HepG2 (cell line): Measurements from ENCODE around the gene FBXO2. TPM values are rescaled to one million over a fixed set of nuclear protein-coding genes. Genes with fewer than 3 reads are reported as not detected.

ENCODE experiments used
- ADNP ChIP-seq: sonication (generic); formaldehyde crosslinking; IDR thresholded peaks from 2 replicates; pipeline ENCODE4 v1.4.0; 2020; ENCODE audit warnings: missing genetic modification reagents
- CREB1 ChIP-seq, 2 experiments: fragments of 450-650 bp in 1 of 2; IDR thresholded peaks; 2 replicates each; pipeline ENCODE4 v1.6.1; 2016 to 2017; ENCODE audit warnings: control low read depth in 1 of 2, mild to moderate bottlenecking in 1 of 2, missing compliant biosample characterization in 1 of 2, missing genetic modification characterization in 1 of 2
- MBNL3 ChIP-seq: fragments of 250-450 bp; sonication (Bioruptor Pico); conservative IDR thresholded peaks from 2 replicates; pipeline ENCODE4 v1.8.0; 2022; ENCODE audit warnings: mild to moderate bottlenecking, inconsistent platforms
- MEIS1 ChIP-seq: sonication (generic); formaldehyde crosslinking; IDR thresholded peaks from 2 replicates; pipeline ENCODE4 v1.9.0; 2021; ENCODE audit warnings: mild to moderate bottlenecking, missing genetic modification reagents, moderate library complexity, borderline replicate concordance
- MLX ChIP-seq: IDR thresholded peaks from 2 replicates; pipeline ENCODE4 v1.6.1; 2016
- RXRB ChIP-seq: IDR thresholded peaks from 2 replicates; pipeline ENCODE4 v1.6.1; 2016; ENCODE audit warnings: borderline replicate concordance, missing genetic modification reagents, missing compliant biosample characterization
- SYNCRIP ChIP-seq: fragments of 200-400 bp; formaldehyde crosslinking; IDR thresholded peaks from 2 replicates; pipeline ENCODE4 v1.6.1; 2018; ENCODE audit warnings: mild to moderate bottlenecking, low read depth, low read length; ENCODE audit not compliant: insufficient read depth
- ZNF280B ChIP-seq: sonication (generic); formaldehyde crosslinking; IDR thresholded peaks from 2 replicates; pipeline ENCODE4 v1.5.0; 2020; ENCODE audit warnings: missing genetic modification reagents, mild to moderate bottlenecking, borderline replicate concordance
- ZNF574 ChIP-seq: sonication (generic); formaldehyde crosslinking; IDR thresholded peaks from 2 replicates; pipeline ENCODE4 v1.4.0; 2020; ENCODE audit warnings: missing genetic modification reagents
- ZNF691 ChIP-seq: sonication (generic); formaldehyde crosslinking; IDR thresholded peaks from 2 replicates; pipeline ENCODE4 v1.4.0; 2020; ENCODE audit warnings: missing genetic modification reagents, low read depth, mild to moderate bottlenecking, borderline replicate concordance
- ZNF749 ChIP-seq: sonication (generic); formaldehyde crosslinking; IDR thresholded peaks from 2 replicates; pipeline ENCODE4 v1.8.0; 2022; ENCODE audit warnings: mild to moderate bottlenecking, missing genetic modification reagents, moderate library complexity, borderline replicate concordance
- polyA plus RNA-seq, 8 experiments: library from polyadenylated mRNA; depleted of rRNA in 3 of 8; stranded (reverse) in 7 of 8; unstranded in 1 of 8; fragments of >200 nt; fragmentation: Illumina TruSeq in 4 of 8; extraction: Trizol in 4 of 8; gene quantifications; 2 replicates each; pipeline versions ENCODE4 v1.2.1 to v1.2.3, GENCODE V29; 2011 to 2016; ENCODE audit warnings: low read depth in 4 of 8, missing spikeins in 1 of 8, mixed read lengths in 1 of 8; ENCODE audit not compliant: insufficient read depth in 1 of 8
- total RNA-seq, 5 experiments: library from RNA; depleted of rRNA; stranded (reverse); fragments of >200 nt; fragmentation: Illumina TruSeq; extraction: Trizol; gene quantifications; 2 replicates each; pipeline ENCODE4 v1.2.3, GENCODE V29; 2016; ENCODE audit warnings: low read depth in 1 of 5
- TF ChIP-seq, protein P1 (sequence below): sonication (generic); formaldehyde crosslinking; IDR thresholded peaks from 2 replicates; pipeline ENCODE4 v1.4.0; 2020; ENCODE audit warnings: missing genetic modification reagents
- TF ChIP-seq, protein P2 (sequence below): sonication (generic); formaldehyde crosslinking; IDR thresholded peaks from 2 replicates; pipeline ENCODE4 v1.4.0; 2020; ENCODE audit warnings: missing genetic modification reagents
- TF ChIP-seq, protein P3 (sequence below): sonication (generic); formaldehyde crosslinking; IDR thresholded peaks from 2 replicates; pipeline ENCODE4 v1.8.1; 2023; ENCODE audit warnings: missing genetic modification reagents, inconsistent platforms, borderline replicate concordance

Gene FBXO2
- total and polyA plus RNA-seq, 2 of the 13 experiments (the other 11 are each of a cell fraction or from before 2014, with no cell fraction given) = 79.3 to 112 TPM

- TF ChIP-seq, protein P1, sequence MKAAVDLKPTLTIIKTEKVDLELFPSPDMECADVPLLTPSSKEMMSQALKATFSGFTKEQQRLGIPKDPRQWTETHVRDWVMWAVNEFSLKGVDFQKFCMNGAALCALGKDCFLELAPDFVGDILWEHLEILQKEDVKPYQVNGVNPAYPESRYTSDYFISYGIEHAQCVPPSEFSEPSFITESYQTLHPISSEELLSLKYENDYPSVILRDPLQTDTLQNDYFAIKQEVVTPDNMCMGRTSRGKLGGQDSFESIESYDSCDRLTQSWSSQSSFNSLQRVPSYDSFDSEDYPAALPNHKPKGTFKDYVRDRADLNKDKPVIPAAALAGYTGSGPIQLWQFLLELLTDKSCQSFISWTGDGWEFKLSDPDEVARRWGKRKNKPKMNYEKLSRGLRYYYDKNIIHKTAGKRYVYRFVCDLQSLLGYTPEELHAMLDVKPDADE (CRISPR knock-in tag) = no peak
- TF ChIP-seq ADNP (CRISPR knock-in tag) (no peak), ZNF749 (no peak), ZNF280B (CRISPR knock-in tag) (no peak), ZNF691 (no peak; the same call in 1 of the 2 replicates), RXRB (peak; percentile 59; the same call in 1 of the 2 replicates), SYNCRIP (no peak), ZNF574 (CRISPR knock-in tag) (no peak), MEIS1 (CRISPR knock-in tag) (no peak), MLX (CRISPR knock-in tag) (no peak), MBNL3 (CRISPR knock-in tag) (no peak), CREB1 (IDR thresholded peaks at IDR 0.05) (no peak), CREB1 (CRISPR knock-in tag; IDR thresholded peaks at IDR 0.05) (peak; percentile 63; the same call in 1 of the 2 replicates)
- TF ChIP-seq, protein P2, sequence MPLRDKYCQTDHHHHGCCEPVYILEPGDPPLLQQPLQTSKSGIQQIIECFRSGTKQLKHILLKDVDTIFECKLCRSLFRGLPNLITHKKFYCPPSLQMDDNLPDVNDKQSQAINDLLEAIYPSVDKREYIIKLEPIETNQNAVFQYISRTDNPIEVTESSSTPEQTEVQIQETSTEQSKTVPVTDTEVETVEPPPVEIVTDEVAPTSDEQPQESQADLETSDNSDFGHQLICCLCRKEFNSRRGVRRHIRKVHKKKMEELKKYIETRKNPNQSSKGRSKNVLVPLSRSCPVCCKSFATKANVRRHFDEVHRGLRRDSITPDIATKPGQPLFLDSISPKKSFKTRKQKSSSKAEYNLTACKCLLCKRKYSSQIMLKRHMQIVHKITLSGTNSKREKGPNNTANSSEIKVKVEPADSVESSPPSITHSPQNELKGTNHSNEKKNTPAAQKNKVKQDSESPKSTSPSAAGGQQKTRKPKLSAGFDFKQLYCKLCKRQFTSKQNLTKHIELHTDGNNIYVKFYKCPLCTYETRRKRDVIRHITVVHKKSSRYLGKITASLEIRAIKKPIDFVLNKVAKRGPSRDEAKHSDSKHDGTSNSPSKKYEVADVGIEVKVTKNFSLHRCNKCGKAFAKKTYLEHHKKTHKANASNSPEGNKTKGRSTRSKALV (CRISPR knock-in tag) = no peak
- TF ChIP-seq, protein P3, sequence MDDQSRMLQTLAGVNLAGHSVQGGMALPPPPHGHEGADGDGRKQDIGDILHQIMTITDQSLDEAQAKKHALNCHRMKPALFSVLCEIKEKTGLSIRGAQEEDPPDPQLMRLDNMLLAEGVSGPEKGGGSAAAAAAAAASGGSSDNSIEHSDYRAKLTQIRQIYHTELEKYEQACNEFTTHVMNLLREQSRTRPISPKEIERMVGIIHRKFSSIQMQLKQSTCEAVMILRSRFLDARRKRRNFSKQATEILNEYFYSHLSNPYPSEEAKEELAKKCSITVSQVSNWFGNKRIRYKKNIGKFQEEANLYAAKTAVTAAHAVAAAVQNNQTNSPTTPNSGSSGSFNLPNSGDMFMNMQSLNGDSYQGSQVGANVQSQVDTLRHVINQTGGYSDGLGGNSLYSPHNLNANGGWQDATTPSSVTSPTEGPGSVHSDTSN (CRISPR knock-in tag) = no peak
Observed at GRCh38 chr1:11671544-11672286, 17.5 kb upstream of the FBXO2 start (continued).
